NCI-H460 (cell line): ENCODE results near the gene DACT1. TPM values are rescaled to one million over a fixed set of nuclear protein-coding genes. Genes with fewer than 3 reads are reported as not detected.

Experiments
- DNase-seq: peaks from one replicate; pipeline ENCODE4 v3.0.0-alpha.2; 2016; ENCODE audit warnings: low read depth; ENCODE audit errors: extremely low read depth
- total RNA-seq: library from RNA; depleted of rRNA; stranded (reverse); fragments of >200 nt; shearing (Covaris generic); gene quantifications from 2 replicates; pipeline ENCODE4 v1.2.3, GENCODE V29; 2014

The DACT1 gene
- total RNA-seq, 1 experiment from 2014 or later, result 0.89 TPM

- no peak for DNase-seq
Observed at GRCh38 chr14:58663494-58664111, 25.8 kb downstream of the DACT1 start.

GRCh38 chr14:58665773-58666500 is 28.2 kb downstream of the DACT1 start:
- DNase-seq, result no peak

- DNase-seq, result no peak
Observed at GRCh38 chr14:58666737-58667136, 29.0 kb downstream of the DACT1 start.

- no peak for DNase-seq
Observed at GRCh38 chr14:58667900-58668299, 30.1 kb downstream of the DACT1 start.

- no peak for DNase-seq
Observed at GRCh38 chr14:58668848-58669480, 31.2 kb downstream of the DACT1 start.

GRCh38 chr14:58669556-58670200 is 31.9 kb downstream of the DACT1 start:
- DNase-seq, result no peak

GRCh38 chr14:58671024-58671423 is 33.3 kb downstream of the DACT1 start:
- no peak for DNase-seq

- DNase-seq, result no peak
Observed at GRCh38 chr14:58671436-58671835, 33.7 kb downstream of the DACT1 start.

- DNase-seq, result no peak
Observed at GRCh38 chr14:58673722-58674121, 36.0 kb downstream of the DACT1 start.

- no peak for DNase-seq
Observed at GRCh38 chr14:58677001-58677400, 39.2 kb downstream of the DACT1 start.

- DNase-seq, result no peak
Observed at GRCh38 chr14:58677517-58677916, 39.8 kb downstream of the DACT1 start.

- no peak for DNase-seq
Observed at GRCh38 chr14:58677996-58678395, 40.2 kb downstream of the DACT1 start.

- no peak for DNase-seq
Observed at GRCh38 chr14:58680698-58681097, 42.9 kb downstream of the DACT1 start.

- DNase-seq, result no peak
Observed at GRCh38 chr14:58687232-58687795, 49.6 kb downstream of the DACT1 start.

- no peak for DNase-seq
Observed at GRCh38 chr14:58690801-58691516, 53.2 kb downstream of the DACT1 start.

GRCh38 chr14:58693048-58693447 is 55.3 kb downstream of the DACT1 start:
- DNase-seq, result no peak

- no peak for DNase-seq
Observed at GRCh38 chr14:58695514-58695913, 57.8 kb downstream of the DACT1 start.

GRCh38 chr14:58697266-58697929 is 59.6 kb downstream of the DACT1 start:
- DNase-seq, result no peak
